Measurements from ENCODE around the gene PCBP3. TPM values are rescaled to one million over a fixed set of nuclear protein-coding genes. Genes with fewer than 3 reads are reported as not detected.

PCBP3 gene
- total and polyA plus RNA-seq, 2 of the 8 experiments (the other 6 are each of a cell fraction or from before 2014, with no cell fraction given): 3.5 to 6.3 TPM

DNA sequence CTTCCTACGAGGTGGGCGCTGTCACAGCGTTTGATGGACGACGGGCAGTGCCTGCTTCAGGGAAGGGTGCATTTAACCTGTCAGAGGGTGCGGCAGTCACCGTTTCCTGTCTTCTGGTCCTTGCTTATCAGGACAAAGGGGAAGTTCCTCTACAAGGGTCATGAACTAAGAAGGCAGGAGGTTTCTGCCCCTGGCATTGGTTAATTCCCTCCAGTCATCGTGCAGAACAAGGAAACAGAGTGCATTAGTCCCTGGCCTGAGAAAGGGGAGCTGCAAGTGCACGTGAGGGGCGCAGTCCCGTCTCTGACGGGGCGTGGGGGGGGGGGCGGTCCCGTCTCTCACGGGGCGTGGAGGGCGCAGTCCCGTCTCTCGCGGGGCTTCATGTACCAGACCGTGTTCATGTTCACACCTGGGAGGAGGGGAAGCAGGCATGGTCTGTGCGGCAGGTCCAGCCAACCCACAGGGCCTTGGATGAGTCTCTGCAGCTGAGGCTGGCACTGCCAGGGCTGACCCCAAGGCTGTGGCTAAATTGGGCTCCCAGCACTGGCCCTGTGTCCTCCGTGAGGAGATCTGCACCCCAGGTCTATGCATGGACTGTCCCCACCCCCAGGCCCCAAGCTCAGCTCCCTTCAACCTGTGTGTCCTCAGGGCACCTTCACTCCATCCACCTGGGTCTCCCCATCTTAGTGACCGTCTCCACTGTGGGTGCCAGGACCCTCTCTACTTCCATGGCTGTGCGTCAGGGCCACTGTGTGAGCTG lies 248.8 kb downstream of the PCBP3 start:
- no peaks in the 10 kb centered on the region for H3K4me1 ChIP-seq (replicated peaks in 1 of 4; ENCODE audit: control insufficient read depth in 3 of 4, insufficient read depth in 4 of 4, low read length in 3 of 4)
- H3K18ac ChIP-seq (ENCODE audit: extremely low read depth, low read length): no peak overlapping the region
- H2BK120ac ChIP-seq (replicated peaks; ENCODE audit: low read depth, low read length): no peak overlapping the region
- no peaks in the 10 kb centered on the region for H3K9me3 ChIP-seq (ENCODE audit: insufficient read depth in 2 of 2, low read depth in 1 of 2, low read length in 1 of 2)
- H4K8ac ChIP-seq (ENCODE audit: extremely low read depth, insufficient read depth, low read length): no peak overlapping the region; the same call in 1 of the 2 replicates
- H3K27me3 ChIP-seq (replicated peaks in 1 of 4; ENCODE audit: control insufficient read depth in 3 of 4, extremely low read depth in 1 of 4, insufficient read depth in 3 of 4, low read length in 3 of 4): no peaks in the 10 kb centered on the region
- no peak overlapping the region for H3K4me2 ChIP-seq (ENCODE audit: insufficient read depth in 1 of 2, low read depth in 2 of 2, low read length in 2 of 2)
- H2BK20ac ChIP-seq (ENCODE audit: low read length): no peak overlapping the region
- H4K91ac ChIP-seq (replicated peaks; ENCODE audit: insufficient read length, low read length): no peak overlapping the region
- FAIRE-seq: no peak
- H3K79me1 ChIP-seq (ENCODE audit: low read depth, low read length): no peaks in the 10 kb centered on the region; the same call in 1 of the 2 replicates
- H4K20me1 ChIP-seq (replicated peaks in 1 of 2; ENCODE audit: control insufficient read depth in 1 of 2, insufficient read depth in 2 of 2, low read length in 2 of 2): peaks cover 2 to 3% of the 10 kb centered on the region in 2 experiments
- H3K14ac ChIP-seq (ENCODE audit: insufficient read length): no peak overlapping the region
- DNase-seq (ENCODE audit: low read depth in 1 of 2, low spot score in 2 of 2): no peak
- POLR2A ChIA-PET (ENCODE audit: partially characterized antibody): no interaction called here
- H3K23ac ChIP-seq (ENCODE audit: insufficient read length): no peak overlapping the region
- 89% methylated on average over 11 of the region's 26 CpGs; no CpG with 5 or more reads in 1 of the 2 experiments for WGBS, 2 experiments (ENCODE audit: extremely low coverage in 1 of 2, insufficient coverage in 1 of 2, insufficient read length in 1 of 2, insufficient replicate concordance in 2 of 2, low coverage in 1 of 2, low lambda C conversion rate in 2 of 2, missing lambda C conversion rate in 1 of 2)
- no peaks in the 10 kb centered on the region for H3K23me2 ChIP-seq (ENCODE audit: low read depth, low read length)
- H3K36me3 ChIP-seq (ENCODE audit: control insufficient read depth in 2 of 4, insufficient read depth in 4 of 4, low read length in 3 of 4): no peaks in the 10 kb centered on the region
- H2AFZ ChIP-seq (ENCODE audit: low read length): no peak overlapping the region
- no peak overlapping the region for H3K9ac ChIP-seq (replicated peaks in 1 of 4; ENCODE audit: extremely low read depth in 1 of 4, low read depth in 3 of 4, low read length in 3 of 4)
- no peak overlapping the region for H3K4me3 ChIP-seq (ENCODE audit: extremely low read depth in 1 of 4, insufficient read depth in 2 of 4, low read depth in 3 of 4, low read length in 4 of 4)
- no peak overlapping the region for H2BK5ac ChIP-seq (ENCODE audit: low read depth, low read length)
- H3K79me2 ChIP-seq (ENCODE audit: control insufficient read depth in 1 of 2, insufficient read depth in 2 of 2, low read length in 2 of 2): no peaks in the 10 kb centered on the region
- H2BK15ac ChIP-seq (ENCODE audit: low read length): no peak overlapping the region
- no peak overlapping the region for H2BK12ac ChIP-seq (ENCODE audit: low read depth, low read length)
- CTCF ChIA-PET (ENCODE audit: partially characterized antibody): interaction anchor here (0.6 to 0.7 kb wide), 2 partner anchors 24 to 266 kb away, joined by 3 to 4 read pairs; no protein-coding TSS in a partner anchor
- no peak overlapping the region for H3K27ac ChIP-seq (ENCODE audit: low read depth, low read length)
- H2AK5ac ChIP-seq (ENCODE audit: low read depth, low read length): no peak overlapping the region
- no peak overlapping the region for H3K56ac ChIP-seq (replicated peaks; ENCODE audit: insufficient read length, low read depth, low read length)
- H4K5ac ChIP-seq (ENCODE audit: insufficient read length, low read depth, low read length): no peak overlapping the region
- H3K4ac ChIP-seq (replicated peaks; ENCODE audit: insufficient read length, low read depth, low read length): no peak overlapping the region
- TF ChIP-seq SUZ12 (IDR thresholded peaks at IDR 0.05; ENCODE audit: low read length) (no peak), HDAC2 (IDR thresholded peaks at IDR 0.05; ENCODE audit: borderline replicate concordance in 1 of 2, low read depth in 2 of 2, low read length in 2 of 2) (no peak), ATF2 (IDR thresholded peaks at IDR 0.05; ENCODE audit: low read length) (no peak), FOSL1 (IDR thresholded peaks at IDR 0.05; ENCODE audit: insufficient read depth, low read depth, low read length) (no peak), TCF12 (IDR thresholded peaks at IDR 0.05; ENCODE audit: low read depth, low read length) (no peak), HDAC6 (IDR thresholded peaks at IDR 0.05; ENCODE audit: low read depth, low read length) (no peak), TAF7 (optimal IDR thresholded peaks at IDR 0.05; ENCODE audit: borderline replicate concordance, low read depth, low read length) (no peak), SRF (IDR thresholded peaks at IDR 0.05; ENCODE audit: low read depth, low read length) (no peak)
